K562 (cell line): ENCODE results near the gene SPATS2. TPM values are rescaled to one million over a fixed set of nuclear protein-coding genes. Genes with fewer than 3 reads are reported as not detected.

Experiments
- ATAC-seq: fragments of 200-7000 bp; cut with Tn5 transposase; 3 replicates; pipeline ENCODE4 v1.9.1; 2020; ENCODE audit warnings: moderate library complexity
- BruUV-seq: library from RNA; stranded (reverse); fragments of 400-500 nt; replicated peaks from 2 replicates; lab custom pipeline; 2021; lab: Mats Ljungman, UMichigan
- CTCF ChIA-PET: fragments of 300-600 bp; formaldehyde crosslinking; extraction: SDS; loops from one replicate; lab custom pipeline; 2021; ENCODE audit warnings: low intra/inter-chr PET ratio; lab: Yijun Ruan, JAX
- POLR2A ChIA-PET: fragments of 300-600, 350-650 bp; sonication (Branson Sonifier 250); formaldehyde crosslinking; extraction: SDS; loops from one replicate; lab custom pipeline; 2021; ENCODE audit warnings: antibody characterized with exemption, inconsistent platforms; lab: Yijun Ruan, JAX
- DNase-seq, 4 experiments: peaks; one replicate each; pipeline versions ENCODE4 v3.0.0 to v3.0.0-alpha.2; 2011 to 2018; ENCODE audit warnings: low spot score in 3 of 4, mixed read lengths in 3 of 4; ENCODE audit errors: extremely low read depth in 1 of 4
- FAIRE-seq: peaks from 2 replicates; lab custom pipeline; 2011; peaks lifted over from hg19 to GRCh38; lab: Jason Lieb, UNC
- H2AFZ ChIP-seq: 2 replicates; pipeline ENCODE4 v1.6.0; 2011; ENCODE audit warnings: low read depth, low read length, control low read depth, inconsistent platforms
- H3K27ac ChIP-seq: fragments of 200-600 bp; 3 replicates; pipeline ENCODE4 v1.8.0; 2011; ENCODE audit warnings: low read depth, mild to moderate bottlenecking, control low read depth, inconsistent platforms, low read length, moderate library complexity, mixed read lengths; ENCODE audit errors: extremely low read depth
- H3K27me3 ChIP-seq, 2 experiments: fragments of 300-600 bp in 1 of 2; 2 replicates in 1 of 2; 3 replicates in 1 of 2; pipeline versions ENCODE4 v1.6.0 to v1.8.0; 2011; ENCODE audit warnings: inconsistent platforms in 2 of 2, low read length in 2 of 2, mild to moderate bottlenecking in 1 of 2, mixed read lengths in 1 of 2, moderate library complexity in 1 of 2; ENCODE audit not compliant: control insufficient read depth in 2 of 2, insufficient read depth in 2 of 2
- H3K36me3 ChIP-seq: fragments of 300-600 bp; 3 replicates; pipeline ENCODE4 v1.8.0; 2011; ENCODE audit warnings: mild to moderate bottlenecking, low read length, inconsistent platforms; ENCODE audit not compliant: control insufficient read depth, insufficient read depth
- H3K4me1 ChIP-seq, 2 experiments: fragments of 200-600 bp in 1 of 2; replicated peaks in 1 of 2; 2 replicates in 1 of 2; 3 replicates in 1 of 2; pipeline versions ENCODE4 v1.5.1 to v1.8.0; 2011; ENCODE audit warnings: inconsistent platforms in 2 of 2, low read length in 2 of 2, mild to moderate bottlenecking in 1 of 2, mixed read lengths in 1 of 2, moderate library complexity in 1 of 2; ENCODE audit not compliant: control insufficient read depth in 2 of 2, insufficient read depth in 2 of 2
- H3K4me2 ChIP-seq: 2 replicates; pipeline ENCODE4 v1.6.1; 2011; ENCODE audit warnings: low read length, control low read depth, inconsistent platforms, mixed read lengths; ENCODE audit not compliant: insufficient read depth
- H3K4me3 ChIP-seq: fragments of 200-600 bp; sonication (generic), shearing (Covaris generic); 2 replicates; pipeline ENCODE4 v1.5.1; 2016; ENCODE audit warnings: control low read depth, inconsistent platforms
- H3K79me2 ChIP-seq: fragments of 200-600 bp; 3 replicates; pipeline ENCODE4 v1.8.0; 2011; ENCODE audit warnings: low read length, inconsistent platforms; ENCODE audit not compliant: control insufficient read depth, insufficient read depth
- H3K9ac ChIP-seq, 2 experiments: 2 replicates each; pipeline versions ENCODE4 v1.6.0 to v1.6.1; 2011; ENCODE audit warnings: low read depth in 2 of 2, low read length in 2 of 2, control low read depth in 1 of 2, inconsistent platforms in 1 of 2, mild to moderate bottlenecking in 1 of 2, mixed read lengths in 1 of 2; ENCODE audit not compliant: insufficient read depth in 1 of 2
- H3K9me1 ChIP-seq: one replicate; pipeline ENCODE4 v1.6.0; 2011; ENCODE audit warnings: inconsistent platforms, mild to moderate bottlenecking, low read length, moderate library complexity; ENCODE audit not compliant: control insufficient read depth, insufficient read depth
- H3K9me3 ChIP-seq: replicated peaks from 2 replicates; pipeline ENCODE4 v1.5.1; 2011; ENCODE audit warnings: low read depth, low read length, inconsistent platforms; ENCODE audit not compliant: control insufficient read depth, insufficient read depth
- H4K20me1 ChIP-seq: replicated peaks from 2 replicates; pipeline ENCODE4 v1.6.1; 2011; ENCODE audit warnings: low read length, inconsistent platforms, mixed read lengths; ENCODE audit not compliant: control insufficient read depth, insufficient read depth
- EP400 ChIP-seq: fragments of 450-650 bp; IDR thresholded peaks from 2 replicates; pipeline ENCODE4 v1.6.1; 2017; ENCODE audit warnings: antibody characterized with exemption, mild to moderate bottlenecking, moderate library complexity
- POLR2B ChIP-seq: fragments of 450-650 bp; IDR thresholded peaks from 2 replicates; pipeline ENCODE4 v1.6.1; 2018; ENCODE audit warnings: low read depth; ENCODE audit not compliant: partially characterized antibody
- SIN3B ChIP-seq: fragments of 450-650 bp; IDR thresholded peaks from 2 replicates; pipeline ENCODE4 v1.6.1; 2017; ENCODE audit warnings: low read depth, mild to moderate bottlenecking, moderate library complexity
- TRIM24 ChIP-seq, 2 experiments: fragments of 450-650 bp; IDR thresholded peaks; 2 replicates each; pipeline ENCODE4 v1.6.1; 2016
- ZNF217 ChIP-seq: sonication (generic); formaldehyde crosslinking; IDR thresholded peaks from 2 replicates; pipeline ENCODE4 v1.8.0; 2022; ENCODE audit warnings: mild to moderate bottlenecking, missing genetic modification reagents
- ZNF445 ChIP-seq: fragments of 250-450 bp; sonication (Bioruptor Pico); IDR thresholded peaks from 2 replicates; pipeline ENCODE4 v1.4.0; 2020; ENCODE audit warnings: low read depth, mild to moderate bottlenecking, moderate library complexity
- ZNF695 ChIP-seq: fragments of 450-650 bp; formaldehyde crosslinking; IDR thresholded peaks from 2 replicates; pipeline ENCODE4 v1.4.0; 2020; ENCODE audit warnings: mild to moderate bottlenecking, moderate library complexity
- WGBS: fragments of 100-300 bp; shearing (Covaris generic); methylation state at CpG from one replicate; pipeline ENCODE4 v1.1.6; 2016; ENCODE audit warnings: low coverage, mixed read lengths; ENCODE audit not compliant: insufficient coverage; ENCODE audit errors: missing lambda C conversion rate; 5-methylcytosine and 5-hydroxymethylcytosine counted together
- in situ Hi-C: fragments of 300-500 bp; cut with MboI; formaldehyde crosslinking; loops from 4 replicates; pipeline ENCODE4 v1.15.0; 2018; ENCODE audit warnings: inconsistent platforms, mixed read lengths
- intact Hi-C: fragments of 100-400 bp; cut with micrococcal nuclease; formaldehyde crosslinking; loops from 2 replicates; pipeline ENCODE4 v1.14.2; 2022
- polyA plus RNA-seq, 8 experiments: library from polyadenylated mRNA; depleted of rRNA in 4 of 8; stranded (reverse) in 5 of 8; unstranded in 3 of 8; fragments of >200 nt; fragmentation: Nextera tagmentation in 2 of 8; fragmentation: Illumina TruSeq in 1 of 8; extraction: Ambion mirVana in 2 of 8; extraction: Trizol in 1 of 8; gene quantifications; 2 replicates each; pipeline versions ENCODE4 v1.2.1 to v1.2.3, GENCODE V29; 2011 to 2014; ENCODE audit warnings: inconsistent platforms in 1 of 8, missing spikeins in 1 of 8
- total RNA-seq, 7 experiments: library from RNA; depleted of rRNA in 6 of 7; stranded (reverse); fragments of >200 nt in 6 of 7; fragmentation: Illumina TruSeq in 2 of 7; extraction: Trizol in 2 of 7; gene quantifications; 2 replicates each; pipeline versions ENCODE4 v1.2.1 to v1.2.3, GENCODE V29; 2011 to 2021; ENCODE audit warnings: low replicate concordance in 1 of 7
- TF ChIP-seq, protein P1 (sequence below): fragments of 450-650 bp; formaldehyde crosslinking; IDR thresholded peaks from 2 replicates; pipeline ENCODE4 v1.4.0; 2020; ENCODE audit warnings: mild to moderate bottlenecking, moderate library complexity

SPATS2 gene
- total and polyA plus RNA-seq, 9 of the 15 experiments (the other 6 are each of a cell fraction or from before 2014, with no cell fraction given), result 5.4 to 48.2 (median 17.5) TPM

DNA sequence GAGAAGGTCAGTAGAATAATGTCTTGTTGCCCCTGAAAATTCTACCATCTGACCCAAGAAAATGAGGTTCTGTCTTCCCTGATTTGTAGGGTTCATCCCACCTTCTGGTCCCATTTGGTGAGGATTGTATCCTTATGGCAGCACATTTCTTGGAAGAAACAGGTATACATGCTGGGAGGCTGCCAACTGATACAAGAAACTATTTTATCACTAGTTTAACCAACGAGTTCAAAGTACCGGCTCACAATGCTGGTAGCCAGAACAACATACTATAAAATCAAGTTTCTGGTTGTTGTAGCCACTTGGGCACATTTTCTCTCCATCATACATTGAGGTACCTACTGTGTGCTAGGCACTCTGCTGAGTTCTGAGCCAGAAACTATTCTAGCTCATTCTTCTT lies 164.5 kb downstream of the SPATS2 start:
- CTCF ChIA-PET, result no interaction called here
- in situ Hi-C loops (no loop called here), intact Hi-C loops (no loop called here)
- no peak overlapping the region for H3K27ac ChIP-seq
- peaks cover 0 to 1% of the 10 kb centered on the region in 2 experiments; a peak in 2 of 5 replicates for H3K27me3 ChIP-seq
- H4K20me1 ChIP-seq, result no peaks in the 10 kb centered on the region
- H3K9me3 ChIP-seq, result no peaks in the 10 kb centered on the region
- no peak for DNase-seq
- WGBS, result 11% methylated on average over 2 of the region's 2 CpGs
- no peaks in the 10 kb centered on the region for H3K9me1 ChIP-seq
- no peak for TF ChIP-seq TRIM24 (IDR thresholded peaks at IDR 0.05)
- TF ChIP-seq SIN3B, result no peak
- no peak for TF ChIP-seq POLR2B
- TF ChIP-seq, protein P1, sequence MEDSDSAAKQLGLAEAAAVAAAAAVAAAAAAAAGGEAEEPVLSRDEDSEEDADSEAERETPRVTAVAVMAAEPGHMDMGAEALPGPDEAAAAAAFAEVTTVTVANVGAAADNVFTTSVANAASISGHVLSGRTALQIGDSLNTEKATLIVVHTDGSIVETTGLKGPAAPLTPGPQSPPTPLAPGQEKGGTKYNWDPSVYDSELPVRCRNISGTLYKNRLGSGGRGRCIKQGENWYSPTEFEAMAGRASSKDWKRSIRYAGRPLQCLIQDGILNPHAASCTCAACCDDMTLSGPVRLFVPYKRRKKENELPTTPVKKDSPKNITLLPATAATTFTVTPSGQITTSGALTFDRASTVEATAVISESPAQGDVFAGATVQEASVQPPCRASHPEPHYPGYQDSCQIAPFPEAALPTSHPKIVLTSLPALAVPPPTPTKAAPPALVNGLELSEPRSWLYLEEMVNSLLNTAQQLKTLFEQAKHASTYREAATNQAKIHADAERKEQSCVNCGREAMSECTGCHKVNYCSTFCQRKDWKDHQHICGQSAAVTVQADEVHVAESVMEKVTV (CRISPR knock-in tag), result no peak
- no peak for TF ChIP-seq ZNF217 (CRISPR knock-in tag)
- TF ChIP-seq EP400, result no peak
- no peak for TF ChIP-seq ZNF695 (CRISPR knock-in tag)
- TF ChIP-seq ZNF445, result no peak
- no peak overlapping the region for H3K4me3 ChIP-seq
- no peak for FAIRE-seq
- H3K79me2 ChIP-seq, result no peaks in the 10 kb centered on the region
- POLR2A ChIA-PET, result interaction anchor here (0.6 to 1.6 kb wide), 3 partner anchors 9 to 173 kb away, joined by 3 to 4 read pairs (median 3); no protein-coding TSS in a partner anchor
- no peak overlapping the region for H3K4me2 ChIP-seq
- H3K36me3 ChIP-seq, result no peaks in the 10 kb centered on the region
- H3K4me1 ChIP-seq, result no peaks in the 10 kb centered on the region
- no peak for ATAC-seq
- H2AFZ ChIP-seq, result no peak overlapping the region
- no peak overlapping the region for H3K9ac ChIP-seq
- BruUV-seq, result no TSS peak
